IPS DF 19.7 (cell line): Measurements from ENCODE around the gene ARHGAP15.

Experiments used
- DNase-seq: peaks from one replicate; pipeline ENCODE4 v3.0.0-alpha.2; 2013; ENCODE audit warnings: low read depth, low spot score

The ARHGAP15 gene

GRCh38 chr2:143262389-143262788 is 133.2 kb downstream of the ARHGAP15 start:
- DNase-seq = no peak

DNA sequence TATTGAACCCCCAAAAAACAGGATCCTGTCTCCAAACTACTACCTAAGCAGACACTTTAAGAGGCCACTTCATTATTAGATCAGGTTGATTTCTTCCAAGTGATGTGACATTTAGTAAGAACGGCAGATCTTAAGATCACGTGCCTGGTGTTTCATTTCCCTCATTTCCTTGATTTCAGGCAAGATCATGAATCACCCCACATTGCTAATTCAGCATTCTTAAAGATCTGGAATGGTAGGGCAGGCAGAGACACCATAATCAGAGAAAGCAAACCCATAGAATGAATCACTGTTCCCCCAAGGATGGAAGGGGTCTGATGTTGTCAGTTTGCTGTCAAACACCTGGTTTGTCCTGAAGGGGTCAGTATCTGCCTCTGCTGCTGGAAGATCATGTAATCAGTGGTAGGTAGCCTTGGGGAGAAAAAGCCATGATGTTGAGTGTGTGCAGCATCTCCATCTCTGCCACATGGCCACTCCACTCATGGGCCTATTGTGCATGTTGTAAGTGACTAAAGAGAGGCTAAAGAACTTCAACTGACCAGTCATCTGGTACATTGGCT is 133.9 kb downstream of the ARHGAP15 start:
- no peak for DNase-seq

- DNase-seq = no peak
These were observed 135.6 kb downstream of the ARHGAP15 start for GRCh38 chr2:143264851-143265250.

GRCh38 chr2:143279672-143280071 is 150.5 kb downstream of the ARHGAP15 start:
- no peak for DNase-seq

GRCh38 chr2:143280097-143280757 is 151.0 kb downstream of the ARHGAP15 start:
- no peak for DNase-seq

- no peak for DNase-seq
These were observed 153.5 kb downstream of the ARHGAP15 start for GRCh38 chr2:143282684-143283083.

DNA sequence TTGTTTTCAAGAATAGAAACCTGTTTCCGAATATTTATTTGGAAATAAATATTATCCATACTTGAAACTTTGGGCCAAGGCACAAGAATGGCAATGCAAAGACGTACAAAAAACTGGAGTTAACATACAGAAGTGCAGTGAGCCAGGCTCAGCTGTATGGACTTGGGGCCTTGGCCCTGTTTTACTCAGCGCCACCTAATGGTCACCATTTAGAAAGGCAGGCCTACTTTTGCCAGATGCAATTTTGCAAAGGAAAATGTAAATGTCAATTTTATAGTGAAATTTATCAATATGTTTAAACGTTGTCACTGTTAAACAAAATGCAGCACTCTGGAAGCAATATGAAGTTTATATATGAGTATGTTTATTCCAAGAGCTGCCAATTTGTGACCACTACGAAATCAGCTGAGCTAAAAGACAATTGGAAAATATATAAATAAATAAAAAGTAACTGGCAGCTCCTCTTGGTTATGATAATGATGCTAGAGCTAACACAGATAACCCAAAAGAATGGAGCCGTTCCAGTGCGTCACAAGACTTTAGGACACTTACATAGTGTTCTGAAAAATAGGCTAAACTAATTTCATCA is 155.0 kb downstream of the ARHGAP15 start:
- no peak for DNase-seq

GRCh38 chr2:143289025-143289424 is 159.8 kb downstream of the ARHGAP15 start:
- DNase-seq = no peak

- no peak for DNase-seq
These were observed 161.0 kb downstream of the ARHGAP15 start for GRCh38 chr2:143290221-143290620.

GRCh38 chr2:143294068-143294467 is 164.8 kb downstream of the ARHGAP15 start:
- DNase-seq = no peak

- DNase-seq = no peak
These were observed 166.9 kb downstream of the ARHGAP15 start for GRCh38 chr2:143296089-143296488.

- no peak for DNase-seq
These were observed 168.0 kb downstream of the ARHGAP15 start for GRCh38 chr2:143297182-143297581.

GRCh38 chr2:143300536-143300935 is 171.3 kb downstream of the ARHGAP15 start:
- DNase-seq = no peak

GRCh38 chr2:143311426-143311825 is 182.2 kb downstream of the ARHGAP15 start:
- DNase-seq = no peak

DNA sequence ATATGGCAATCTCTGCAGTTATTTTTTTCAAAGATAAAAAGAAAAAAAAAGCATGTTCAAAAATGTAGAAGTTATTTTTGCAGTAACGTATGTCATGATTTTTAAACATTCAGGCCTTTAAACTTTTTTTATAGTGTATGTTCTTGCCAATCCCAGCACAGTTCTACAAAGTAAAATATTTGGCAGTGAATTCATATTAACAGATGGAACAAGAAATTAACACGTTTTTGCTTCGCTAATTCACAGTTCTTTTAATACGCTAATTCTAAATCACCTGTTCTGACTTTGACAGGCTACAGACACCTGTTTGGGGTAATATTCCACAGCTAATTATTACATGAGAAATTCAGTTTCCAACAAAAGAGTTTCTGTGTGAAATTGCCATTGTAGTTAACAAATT is 183.2 kb downstream of the ARHGAP15 start:
- no peak for DNase-seq

- no peak for DNase-seq
These were observed 184.6 kb downstream of the ARHGAP15 start for GRCh38 chr2:143313861-143314260.

- DNase-seq = no peak
These were observed 192.8 kb downstream of the ARHGAP15 start for GRCh38 chr2:143321994-143322393.

- DNase-seq = no peak
These were observed 200.1 kb downstream of the ARHGAP15 start for GRCh38 chr2:143329288-143329687.

- DNase-seq = no peak
These were observed 204.1 kb downstream of the ARHGAP15 start for GRCh38 chr2:143333168-143333791.

DNA sequence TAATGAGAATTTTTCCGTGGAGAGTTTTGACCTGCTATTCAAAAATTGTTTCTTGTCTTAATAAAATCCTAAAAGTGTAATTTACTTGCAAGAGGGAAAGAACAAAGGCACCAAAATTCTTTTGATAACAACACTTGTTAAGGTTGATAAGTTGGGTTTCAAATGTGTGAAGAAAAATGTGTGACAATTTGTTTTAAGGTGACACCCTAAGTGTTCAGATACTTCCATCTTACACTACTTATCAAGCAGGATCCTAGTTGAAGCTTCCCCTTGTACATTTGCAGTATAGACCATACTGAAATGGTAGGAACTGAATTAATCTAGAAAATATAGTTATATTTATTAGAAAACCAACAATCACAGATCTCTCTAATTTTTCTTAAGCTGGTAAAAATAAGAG is 204.6 kb downstream of the ARHGAP15 start:
- DNase-seq = no peak

DNA sequence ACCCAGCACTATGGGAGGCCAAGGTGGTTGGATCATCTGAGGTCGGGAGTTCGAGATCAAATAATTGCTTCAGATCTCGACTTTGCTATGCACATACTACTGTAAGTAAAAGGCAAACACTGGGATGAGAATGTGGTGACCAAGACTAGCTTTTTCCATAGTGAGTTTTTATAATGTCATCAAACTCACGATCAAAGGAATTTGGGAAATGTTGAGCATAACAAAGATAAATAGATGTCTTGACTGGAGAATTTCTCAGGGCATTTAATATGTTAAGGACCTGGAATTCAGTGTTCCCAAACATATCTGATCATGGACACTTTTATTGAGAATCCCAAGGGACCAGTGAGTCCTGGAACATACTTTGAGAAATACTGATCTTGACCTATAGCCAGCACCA is 205.6 kb downstream of the ARHGAP15 start:
- DNase-seq = no peak

DNA sequence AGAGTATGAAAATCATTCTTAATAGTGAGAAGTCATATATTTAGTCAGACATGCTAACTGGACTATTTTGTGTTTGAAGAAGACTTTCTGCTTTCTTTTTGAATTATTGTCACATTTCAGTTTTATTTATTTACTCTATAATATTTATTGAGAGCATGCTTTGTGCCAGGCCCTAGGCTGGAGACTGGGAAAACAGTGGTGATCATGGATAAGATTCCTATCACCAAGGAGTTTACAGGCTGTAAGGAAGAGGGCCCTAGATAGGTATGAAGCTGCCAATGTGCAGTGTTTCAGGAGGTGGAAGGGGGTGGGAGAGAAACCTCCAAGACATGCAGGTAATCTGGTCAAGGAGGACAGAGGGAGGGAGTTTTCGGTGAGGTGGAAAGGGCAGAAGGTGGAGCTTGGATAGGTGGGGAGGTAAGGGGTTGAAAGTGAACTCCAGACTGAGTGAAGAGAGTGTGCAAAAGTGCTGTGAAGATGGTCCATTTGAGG is 207.5 kb downstream of the ARHGAP15 start:
- DNase-seq = no peak

DNA sequence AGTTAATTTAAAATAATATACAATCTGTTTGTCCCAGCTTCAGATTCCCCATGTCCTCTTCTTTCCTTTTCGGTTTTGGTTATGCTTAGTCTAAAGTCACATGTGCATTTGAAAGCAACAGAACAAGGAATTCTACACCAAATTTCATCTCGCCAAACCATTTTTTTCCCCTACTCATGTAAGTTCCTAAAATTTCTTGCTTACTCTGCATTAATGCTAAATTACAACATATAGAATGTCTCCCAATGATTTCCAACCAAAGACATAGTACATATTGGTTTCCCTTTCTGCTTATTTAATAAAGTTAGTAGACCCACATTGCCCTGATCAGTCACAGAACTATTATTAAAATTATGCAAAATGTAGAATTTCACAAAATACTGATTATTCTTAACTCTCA is 212.3 kb downstream of the ARHGAP15 start:
- no peak for DNase-seq
